Liver (tissue), 9 donors: ENCODE results near the gene ZNF547. TPM values are rescaled to one million over a fixed set of nuclear protein-coding genes. Genes with fewer than 3 reads are reported as not detected.

ENCODE experiments used
- DNase-seq: peaks from one replicate; pipeline ENCODE4 v3.0.0-alpha.2; 2017; ENCODE audit warnings: low spot score
- H3K27ac ChIP-seq, 2 donors: one replicate each; pipeline ENCODE4 v1.7.0; 2013; ENCODE audit warnings: inconsistent platforms in 2 of 2, low read length in 2 of 2, control low read depth in 1 of 2, low read depth in 1 of 2, mild to moderate bottlenecking in 1 of 2
- H3K27me3 ChIP-seq, 4 donors: one replicate each; pipeline versions ENCODE4 v1.6.1 to v1.7.0; 2013; ENCODE audit warnings: low read length in 3 of 4, inconsistent platforms in 1 of 4, mild to moderate bottlenecking in 1 of 4, moderate library complexity in 1 of 4; ENCODE audit not compliant: control insufficient read depth in 4 of 4, insufficient read depth in 4 of 4
- H3K36me3 ChIP-seq, 4 donors: one replicate each; pipeline versions ENCODE4 v1.6.1 to v1.7.0; 2013; ENCODE audit warnings: low read length in 3 of 4, mild to moderate bottlenecking in 3 of 4, low read depth in 1 of 4, moderate library complexity in 1 of 4; ENCODE audit not compliant: control insufficient read depth in 4 of 4, insufficient read depth in 3 of 4
- H3K4me1 ChIP-seq, 4 donors: one replicate each; pipeline versions ENCODE4 v1.6.1 to v1.7.0; 2013; ENCODE audit warnings: low read length in 3 of 4, mild to moderate bottlenecking in 3 of 4, moderate library complexity in 1 of 4; ENCODE audit not compliant: control insufficient read depth in 4 of 4, insufficient read depth in 4 of 4
- H3K4me3 ChIP-seq, 3 donors: one replicate each; pipeline versions ENCODE4 v1.6.1 to v1.7.0; 2013; ENCODE audit warnings: low read length in 3 of 3, control low read depth in 1 of 3, low read depth in 1 of 3, mild to moderate bottlenecking in 1 of 3
- H3K9ac ChIP-seq, 2 donors: one replicate each; pipeline ENCODE4 v1.7.0; 2013; ENCODE audit warnings: low read length in 2 of 2, mild to moderate bottlenecking in 2 of 2, moderate library complexity in 2 of 2, control low read depth in 1 of 2, low read depth in 1 of 2
- H3K9me3 ChIP-seq, 4 donors: one replicate each; pipeline versions ENCODE4 v1.6.1 to v1.7.0; 2013; ENCODE audit warnings: low read length in 3 of 4; ENCODE audit not compliant: control insufficient read depth in 4 of 4
- EGR1 ChIP-seq, 2 donors: IDR thresholded peaks; 2 replicates each; pipeline ENCODE4 v1.6.1; 2016 to 2018; ENCODE audit warnings: antibody characterized with exemption in 2 of 2, low read depth in 2 of 2
- FOXA1 ChIP-seq: IDR thresholded peaks from 2 replicates; pipeline ENCODE4 v1.6.1; 2016; ENCODE audit warnings: antibody characterized with exemption
- FOXA2 ChIP-seq: IDR thresholded peaks from 2 replicates; pipeline ENCODE4 v1.6.1; 2016; ENCODE audit warnings: antibody characterized with exemption
- HNF4A ChIP-seq, 2 donors: conservative IDR thresholded peaks; 2 replicates each; pipeline ENCODE4 v1.6.1; 2016; ENCODE audit warnings: antibody characterized with exemption in 2 of 2, mild to moderate bottlenecking in 2 of 2
- HNF4G ChIP-seq: IDR thresholded peaks from 2 replicates; pipeline ENCODE4 v1.6.1; 2016; ENCODE audit warnings: antibody characterized with exemption
- JUND ChIP-seq, 2 donors: IDR thresholded peaks; 2 replicates each; pipeline ENCODE4 v1.6.1; 2016; ENCODE audit warnings: antibody characterized with exemption in 2 of 2
- NR2F2 ChIP-seq: IDR thresholded peaks from 2 replicates; pipeline ENCODE4 v1.6.1; 2016; ENCODE audit warnings: antibody characterized with exemption
- RXRA ChIP-seq, 2 donors: IDR thresholded peaks; 2 replicates each; pipeline ENCODE4 v1.6.1; 2017 to 2018; ENCODE audit warnings: antibody characterized with exemption in 2 of 2, mild to moderate bottlenecking in 1 of 2
- SP1 ChIP-seq: IDR thresholded peaks from 2 replicates; pipeline ENCODE4 v1.6.1; 2018; ENCODE audit warnings: antibody characterized with exemption, mild to moderate bottlenecking
- TAF1 ChIP-seq: conservative IDR thresholded peaks from 2 replicates; pipeline ENCODE4 v1.6.1; 2016; ENCODE audit warnings: antibody characterized with exemption, mild to moderate bottlenecking
- YY1 ChIP-seq: IDR thresholded peaks from 2 replicates; pipeline ENCODE4 v1.6.1; 2016; ENCODE audit warnings: antibody characterized with exemption, mild to moderate bottlenecking
- WGBS: extraction: QIAGEN DNeasy Blood & Tissue Kit; methylation state at CpG from one replicate; pipeline ENCODE4 v1.1.7; 2013; 5-methylcytosine and 5-hydroxymethylcytosine counted together
- polyA plus RNA-seq, 2 donors: library from polyadenylated mRNA; stranded (reverse) in 1 of 2; unstranded in 1 of 2; fragments of 200-250 nt in 1 of 2; fragments of >200 nt in 1 of 2; fragmentation: Nextera tagmentation in 1 of 2; extraction: Ambion mirVana in 1 of 2; gene quantifications; one replicate each; pipeline versions ENCODE4 v1.2.1 to v1.2.3, GENCODE V29; 2013 to 2015
- total RNA-seq, 2 donors: library from RNA; depleted of rRNA; stranded (reverse); fragments of >200 nt; gene quantifications; one replicate each; pipeline ENCODE4 v1.2.3, GENCODE V29; 2014
- TF ChIP-seq, protein P1 (sequence below): IDR thresholded peaks from 2 replicates; pipeline ENCODE4 v1.6.1; 2016; ENCODE audit warnings: antibody characterized with exemption
- TF ChIP-seq, protein P2 (sequence below): IDR thresholded peaks from 2 replicates; pipeline ENCODE4 v1.6.1; 2016; ENCODE audit warnings: antibody characterized with exemption
- TF ChIP-seq, protein P3 (sequence below): IDR thresholded peaks from 2 replicates; pipeline ENCODE4 v1.6.1; 2016; ENCODE audit warnings: antibody characterized with exemption
- TF ChIP-seq, protein P4 (sequence below): fragments of 150-350 bp; IDR thresholded peaks from 2 replicates; pipeline ENCODE4 v1.5.1; 2017; ENCODE audit warnings: improper control_type of control experiment, low read depth, low read length; ENCODE audit not compliant: missing input control
- TF ChIP-seq, protein P5 (sequence below): IDR thresholded peaks from 2 replicates; pipeline ENCODE4 v1.6.1; 2016; ENCODE audit warnings: antibody characterized with exemption, mild to moderate bottlenecking
- donor health status: healthy.
- donor health status: healthy.
- donor health status: healthy.
- donor health status: healthy.
- donor health status: healthy.

Gene ZNF547
- total and polyA plus RNA-seq, 4 donors: 0.22 to 1.8 (median 1.0) TPM

DNA sequence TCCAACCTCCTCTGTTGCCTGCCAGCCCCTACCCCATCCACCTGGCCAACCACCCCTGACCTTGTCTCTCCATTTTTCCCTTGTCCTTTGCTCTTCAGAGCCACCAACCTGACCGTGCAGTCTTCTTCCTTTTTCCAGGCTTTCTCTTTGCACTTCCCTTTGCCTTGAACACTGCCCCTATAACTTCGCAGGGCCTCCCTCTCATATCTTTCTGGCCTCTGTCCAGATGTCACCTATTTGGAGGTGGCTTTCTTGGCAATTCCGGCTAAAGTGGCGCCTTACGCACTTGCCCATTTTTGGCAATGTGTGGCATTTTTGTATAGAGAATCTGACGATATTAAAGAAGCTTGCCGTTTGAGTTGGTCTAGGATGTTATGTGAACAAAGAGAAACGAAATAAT, 42.2 kb upstream of the ZNF547 start:
- Histone ChIP-seq H3K36me3 (peaks cover 9 to 27% (median 26%) of the 10 kb centered on the region in 4 donors), H3K4me3 (peak overlapping the region; percentile 64 to 90 (median 66)), H3K9me3 (peaks cover 3 to 21% (median 20%) of the 10 kb centered on the region in 4 donors), H3K27me3 (no peaks in the 10 kb centered on the region), H3K9ac (peak overlapping the region in 1 of 2 donors; percentile 81), H3K4me1 (peaks cover 2 to 18% (median 13%) of the 10 kb centered on the region in 4 donors), H3K27ac (no peak overlapping the region)
- TF ChIP-seq, protein P1, sequence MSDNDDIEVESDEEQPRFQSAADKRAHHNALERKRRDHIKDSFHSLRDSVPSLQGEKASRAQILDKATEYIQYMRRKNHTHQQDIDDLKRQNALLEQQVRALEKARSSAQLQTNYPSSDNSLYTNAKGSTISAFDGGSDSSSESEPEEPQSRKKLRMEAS: no peak
- TF ChIP-seq, protein P2, sequence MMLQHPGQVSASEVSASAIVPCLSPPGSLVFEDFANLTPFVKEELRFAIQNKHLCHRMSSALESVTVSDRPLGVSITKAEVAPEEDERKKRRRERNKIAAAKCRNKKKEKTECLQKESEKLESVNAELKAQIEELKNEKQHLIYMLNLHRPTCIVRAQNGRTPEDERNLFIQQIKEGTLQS: no peak
- no peak for TF ChIP-seq HNF4A (conservative IDR thresholded peaks at IDR 0.05)
- TF ChIP-seq FOXA2: no peak
- TF ChIP-seq SP1: no peak
- TF ChIP-seq FOXA1: no peak
- no peak for TF ChIP-seq YY1
- no peak for TF ChIP-seq RXRA (IDR thresholded peaks at IDR 0.05)
- WGBS: 53% methylated on average over 8 of the region's 8 CpGs
- DNase-seq: no peak

DNA sequence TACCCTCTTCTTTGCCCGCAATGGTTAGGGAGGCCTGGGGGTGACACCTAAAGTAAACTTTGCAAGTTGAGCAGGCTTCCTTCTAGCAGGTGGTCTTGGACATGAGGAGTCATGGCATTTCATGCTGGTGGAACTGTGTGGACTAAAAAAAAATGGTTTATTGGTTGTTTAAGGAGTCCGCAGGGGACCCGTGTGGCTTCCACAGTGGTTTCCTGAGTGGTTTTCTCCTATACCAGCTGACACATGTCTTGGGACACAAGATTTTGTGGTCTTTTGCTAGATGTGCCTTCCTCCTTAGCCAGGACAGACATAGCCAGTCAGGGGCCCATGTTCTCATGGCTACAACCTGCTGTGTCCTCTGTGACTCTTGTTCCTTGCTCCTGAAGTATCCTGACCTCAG, 41.6 kb upstream of the ZNF547 start:
- TF ChIP-seq HNF4G (no peak), FOXA1 (no peak), RXRA (IDR thresholded peaks at IDR 0.05) (no peak), EGR1 (IDR thresholded peaks at IDR 0.05; ENCODE audit: low read depth in 2 of 2) (no peak), TAF1 (no peak)
- TF ChIP-seq, protein P3, sequence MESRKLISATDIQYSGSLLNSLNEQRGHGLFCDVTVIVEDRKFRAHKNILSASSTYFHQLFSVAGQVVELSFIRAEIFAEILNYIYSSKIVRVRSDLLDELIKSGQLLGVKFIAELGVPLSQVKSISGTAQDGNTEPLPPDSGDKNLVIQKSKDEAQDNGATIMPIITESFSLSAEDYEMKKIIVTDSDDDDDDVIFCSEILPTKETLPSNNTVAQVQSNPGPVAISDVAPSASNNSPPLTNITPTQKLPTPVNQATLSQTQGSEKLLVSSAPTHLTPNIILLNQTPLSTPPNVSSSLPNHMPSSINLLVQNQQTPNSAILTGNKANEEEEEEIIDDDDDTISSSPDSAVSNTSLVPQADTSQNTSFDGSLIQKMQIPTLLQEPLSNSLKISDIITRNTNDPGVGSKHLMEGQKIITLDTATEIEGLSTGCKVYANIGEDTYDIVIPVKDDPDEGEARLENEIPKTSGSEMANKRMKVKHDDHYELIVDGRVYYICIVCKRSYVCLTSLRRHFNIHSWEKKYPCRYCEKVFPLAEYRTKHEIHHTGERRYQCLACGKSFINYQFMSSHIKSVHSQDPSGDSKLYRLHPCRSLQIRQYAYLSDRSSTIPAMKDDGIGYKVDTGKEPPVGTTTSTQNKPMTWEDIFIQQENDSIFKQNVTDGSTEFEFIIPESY: no peak
- TF ChIP-seq, protein P4, sequence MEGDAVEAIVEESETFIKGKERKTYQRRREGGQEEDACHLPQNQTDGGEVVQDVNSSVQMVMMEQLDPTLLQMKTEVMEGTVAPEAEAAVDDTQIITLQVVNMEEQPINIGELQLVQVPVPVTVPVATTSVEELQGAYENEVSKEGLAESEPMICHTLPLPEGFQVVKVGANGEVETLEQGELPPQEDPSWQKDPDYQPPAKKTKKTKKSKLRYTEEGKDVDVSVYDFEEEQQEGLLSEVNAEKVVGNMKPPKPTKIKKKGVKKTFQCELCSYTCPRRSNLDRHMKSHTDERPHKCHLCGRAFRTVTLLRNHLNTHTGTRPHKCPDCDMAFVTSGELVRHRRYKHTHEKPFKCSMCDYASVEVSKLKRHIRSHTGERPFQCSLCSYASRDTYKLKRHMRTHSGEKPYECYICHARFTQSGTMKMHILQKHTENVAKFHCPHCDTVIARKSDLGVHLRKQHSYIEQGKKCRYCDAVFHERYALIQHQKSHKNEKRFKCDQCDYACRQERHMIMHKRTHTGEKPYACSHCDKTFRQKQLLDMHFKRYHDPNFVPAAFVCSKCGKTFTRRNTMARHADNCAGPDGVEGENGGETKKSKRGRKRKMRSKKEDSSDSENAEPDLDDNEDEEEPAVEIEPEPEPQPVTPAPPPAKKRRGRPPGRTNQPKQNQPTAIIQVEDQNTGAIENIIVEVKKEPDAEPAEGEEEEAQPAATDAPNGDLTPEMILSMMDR: no peak
- WGBS: 83% methylated on average over 3 of the region's 3 CpGs
- Histone ChIP-seq H3K4me1 (peaks cover 2 to 18% (median 13%) of the 10 kb centered on the region in 4 donors), H3K4me3 (peak overlapping the region in 2 of 3 donors; percentile 64 to 90), H3K9me3 (peaks cover 5 to 25% (median 21%) of the 10 kb centered on the region in 4 donors), H3K27ac (no peak overlapping the region), H3K9ac (no peak overlapping the region), H3K27me3 (no peaks in the 10 kb centered on the region), H3K36me3 (peaks cover 12 to 32% (median 31%) of the 10 kb centered on the region in 4 donors)
- DNase-seq: no peak

DNA sequence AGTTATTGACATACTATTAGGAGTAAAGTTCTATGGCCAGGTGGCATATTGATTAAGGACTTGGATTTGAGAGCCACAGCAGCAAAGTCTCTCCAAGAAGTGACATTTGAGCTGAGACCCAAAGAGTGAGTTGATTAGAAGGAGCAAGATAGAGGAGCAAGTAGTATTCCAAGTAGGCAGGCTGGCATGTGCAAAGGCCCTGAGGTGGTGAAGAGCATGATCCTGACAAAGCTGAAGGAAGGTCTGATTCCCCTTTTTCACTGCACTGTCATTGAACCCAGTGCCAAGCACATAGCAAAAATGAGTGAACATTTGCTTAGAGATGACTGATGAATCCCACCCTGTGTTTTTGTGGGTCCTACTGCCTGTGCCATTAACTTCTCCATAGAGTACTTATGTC, 38.4 kb upstream of the ZNF547 start:
- Histone ChIP-seq H3K36me3 (peaks cover 20 to 61% (median 55%) of the 10 kb centered on the region in 4 donors), H3K9me3 (peaks cover 23 to 48% (median 41%) of the 10 kb centered on the region in 4 donors), H3K27me3 (no peaks in the 10 kb centered on the region), H3K9ac (no peak overlapping the region), H3K4me3 (peak overlapping the region in 1 of 3 donors; percentile 41), H3K27ac (no peak overlapping the region), H3K4me1 (peaks cover 2 to 16% (median 12%) of the 10 kb centered on the region in 4 donors)
- no peak for DNase-seq
- TF ChIP-seq JUND (IDR thresholded peaks at IDR 0.05) (no peak), SP1 (no peak), RXRA (IDR thresholded peaks at IDR 0.05) (no peak), NR2F2 (no peak), EGR1 (IDR thresholded peaks at IDR 0.05; ENCODE audit: low read depth in 2 of 2) (no peak), FOXA1 (no peak)
- TF ChIP-seq, protein P5, sequence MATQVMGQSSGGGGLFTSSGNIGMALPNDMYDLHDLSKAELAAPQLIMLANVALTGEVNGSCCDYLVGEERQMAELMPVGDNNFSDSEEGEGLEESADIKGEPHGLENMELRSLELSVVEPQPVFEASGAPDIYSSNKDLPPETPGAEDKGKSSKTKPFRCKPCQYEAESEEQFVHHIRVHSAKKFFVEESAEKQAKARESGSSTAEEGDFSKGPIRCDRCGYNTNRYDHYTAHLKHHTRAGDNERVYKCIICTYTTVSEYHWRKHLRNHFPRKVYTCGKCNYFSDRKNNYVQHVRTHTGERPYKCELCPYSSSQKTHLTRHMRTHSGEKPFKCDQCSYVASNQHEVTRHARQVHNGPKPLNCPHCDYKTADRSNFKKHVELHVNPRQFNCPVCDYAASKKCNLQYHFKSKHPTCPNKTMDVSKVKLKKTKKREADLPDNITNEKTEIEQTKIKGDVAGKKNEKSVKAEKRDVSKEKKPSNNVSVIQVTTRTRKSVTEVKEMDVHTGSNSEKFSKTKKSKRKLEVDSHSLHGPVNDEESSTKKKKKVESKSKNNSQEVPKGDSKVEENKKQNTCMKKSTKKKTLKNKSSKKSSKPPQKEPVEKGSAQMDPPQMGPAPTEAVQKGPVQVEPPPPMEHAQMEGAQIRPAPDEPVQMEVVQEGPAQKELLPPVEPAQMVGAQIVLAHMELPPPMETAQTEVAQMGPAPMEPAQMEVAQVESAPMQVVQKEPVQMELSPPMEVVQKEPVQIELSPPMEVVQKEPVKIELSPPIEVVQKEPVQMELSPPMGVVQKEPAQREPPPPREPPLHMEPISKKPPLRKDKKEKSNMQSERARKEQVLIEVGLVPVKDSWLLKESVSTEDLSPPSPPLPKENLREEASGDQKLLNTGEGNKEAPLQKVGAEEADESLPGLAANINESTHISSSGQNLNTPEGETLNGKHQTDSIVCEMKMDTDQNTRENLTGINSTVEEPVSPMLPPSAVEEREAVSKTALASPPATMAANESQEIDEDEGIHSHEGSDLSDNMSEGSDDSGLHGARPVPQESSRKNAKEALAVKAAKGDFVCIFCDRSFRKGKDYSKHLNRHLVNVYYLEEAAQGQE: no peak
- TF ChIP-seq, protein P3: no peak
- TF ChIP-seq, protein P1: no peak
